CD4-positive, alpha-beta T cell treated with Interleukin-21 for 1 hour (primary cell): Measurements from ENCODE around the gene LPP.

Experiments used
- DNase-seq: peaks from one replicate; pipeline ENCODE4 v3.0.0-alpha.2; 2020

Gene LPP

GRCh38 chr3:188171682-188172467 lies 17.9 kb downstream of the LPP start:
- DNase-seq: no peak

- DNase-seq: no peak
Measured at GRCh38 chr3:188174317-188175044, 20.5 kb downstream of the LPP start.

- no peak for DNase-seq
Measured at GRCh38 chr3:188176476-188176875, 22.5 kb downstream of the LPP start.

GRCh38 chr3:188176884-188177283 lies 22.9 kb downstream of the LPP start:
- no peak for DNase-seq

- DNase-seq: no peak
Measured at GRCh38 chr3:188177721-188178120, 23.8 kb downstream of the LPP start.

- DNase-seq: no peak
Measured at GRCh38 chr3:188178293-188178936, 24.5 kb downstream of the LPP start.

GRCh38 chr3:188179006-188179966 lies 25.3 kb downstream of the LPP start:
- no peak for DNase-seq

- DNase-seq: no peak
Measured at GRCh38 chr3:188180114-188180513, 26.2 kb downstream of the LPP start.

GRCh38 chr3:188183452-188183851 lies 29.5 kb downstream of the LPP start:
- no peak for DNase-seq

GRCh38 chr3:188184160-188184559 lies 30.2 kb downstream of the LPP start:
- no peak for DNase-seq

GRCh38 chr3:188184649-188185048 lies 30.7 kb downstream of the LPP start:
- DNase-seq: no peak

- DNase-seq: no peak
Measured at GRCh38 chr3:188185717-188186251, 31.8 kb downstream of the LPP start.

- DNase-seq: peak; percentile 35
Measured at GRCh38 chr3:188187053-188187452, 33.1 kb downstream of the LPP start.

GRCh38 chr3:188188911-188189310 lies 35.0 kb downstream of the LPP start:
- DNase-seq: no peak

GRCh38 chr3:188191460-188191859 lies 37.5 kb downstream of the LPP start:
- DNase-seq: no peak

GRCh38 chr3:188192034-188192433 lies 38.1 kb downstream of the LPP start:
- DNase-seq: no peak

GRCh38 chr3:188194332-188194731 lies 40.4 kb downstream of the LPP start:
- DNase-seq: no peak

GRCh38 chr3:188196232-188196990 lies 42.5 kb downstream of the LPP start:
- DNase-seq: no peak

- DNase-seq: no peak
Measured at GRCh38 chr3:188197388-188197847, 43.5 kb downstream of the LPP start.

- no peak for DNase-seq
Measured at GRCh38 chr3:188198001-188198400, 44.0 kb downstream of the LPP start.

GRCh38 chr3:188198760-188199327 lies 44.9 kb downstream of the LPP start:
- no peak for DNase-seq
